ENCODE measurements around the gene PLD3. TPM values are rescaled to one million over a fixed set of nuclear protein-coding genes. Genes with fewer than 3 reads are reported as not detected.

PLD3 gene
- total RNA-seq, 1 donor from 2014 or later, result 227 TPM

DNA sequence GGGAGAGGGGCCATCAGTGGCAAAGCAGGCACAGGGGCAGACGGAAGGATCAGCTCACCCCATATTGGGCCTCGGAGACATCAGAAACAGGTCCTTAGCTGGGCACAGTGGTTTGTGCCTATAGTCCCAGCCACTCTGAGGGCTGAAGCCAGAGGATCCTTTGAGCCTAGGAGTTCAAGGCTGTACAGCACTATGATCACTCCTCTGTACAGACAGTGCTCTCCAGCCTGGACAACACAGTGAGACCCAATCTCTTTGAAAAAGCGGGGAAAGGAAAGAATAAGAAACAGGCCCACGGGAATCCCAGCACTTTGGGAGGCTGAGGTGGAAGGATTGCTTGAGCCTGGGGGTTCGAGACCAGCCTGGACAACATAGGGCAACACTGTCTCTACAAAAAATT, 71.3 kb downstream of the PLD3 start:
- H3K9me3 Mint-ChIP-seq (ENCODE audit: unreplicated experiment), result no peaks in the 10 kb centered on the region
- TF ChIP-seq, protein P1, sequence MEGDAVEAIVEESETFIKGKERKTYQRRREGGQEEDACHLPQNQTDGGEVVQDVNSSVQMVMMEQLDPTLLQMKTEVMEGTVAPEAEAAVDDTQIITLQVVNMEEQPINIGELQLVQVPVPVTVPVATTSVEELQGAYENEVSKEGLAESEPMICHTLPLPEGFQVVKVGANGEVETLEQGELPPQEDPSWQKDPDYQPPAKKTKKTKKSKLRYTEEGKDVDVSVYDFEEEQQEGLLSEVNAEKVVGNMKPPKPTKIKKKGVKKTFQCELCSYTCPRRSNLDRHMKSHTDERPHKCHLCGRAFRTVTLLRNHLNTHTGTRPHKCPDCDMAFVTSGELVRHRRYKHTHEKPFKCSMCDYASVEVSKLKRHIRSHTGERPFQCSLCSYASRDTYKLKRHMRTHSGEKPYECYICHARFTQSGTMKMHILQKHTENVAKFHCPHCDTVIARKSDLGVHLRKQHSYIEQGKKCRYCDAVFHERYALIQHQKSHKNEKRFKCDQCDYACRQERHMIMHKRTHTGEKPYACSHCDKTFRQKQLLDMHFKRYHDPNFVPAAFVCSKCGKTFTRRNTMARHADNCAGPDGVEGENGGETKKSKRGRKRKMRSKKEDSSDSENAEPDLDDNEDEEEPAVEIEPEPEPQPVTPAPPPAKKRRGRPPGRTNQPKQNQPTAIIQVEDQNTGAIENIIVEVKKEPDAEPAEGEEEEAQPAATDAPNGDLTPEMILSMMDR (IDR thresholded peaks at IDR 0.05; ENCODE audit: unreplicated experiment), result no peak
- peaks cover 12% of the 10 kb centered on the region for H3K27me3 Mint-ChIP-seq (ENCODE audit: unreplicated experiment)
- H3K36me3 Mint-ChIP-seq (ENCODE audit: low read depth, unreplicated experiment), result peaks cover 10% of the 10 kb centered on the region
- no peak overlapping the region for H3K27ac Mint-ChIP-seq (ENCODE audit: unreplicated experiment)
- peaks cover 53% of the 10 kb centered on the region for H3K4me1 Mint-ChIP-seq (ENCODE audit: unreplicated experiment)
- DNase-seq (ENCODE audit: low spot score), result no peak
- H3K4me3 Mint-ChIP-seq (ENCODE audit: unreplicated experiment), result peak overlapping the region; percentile 40

DNA sequence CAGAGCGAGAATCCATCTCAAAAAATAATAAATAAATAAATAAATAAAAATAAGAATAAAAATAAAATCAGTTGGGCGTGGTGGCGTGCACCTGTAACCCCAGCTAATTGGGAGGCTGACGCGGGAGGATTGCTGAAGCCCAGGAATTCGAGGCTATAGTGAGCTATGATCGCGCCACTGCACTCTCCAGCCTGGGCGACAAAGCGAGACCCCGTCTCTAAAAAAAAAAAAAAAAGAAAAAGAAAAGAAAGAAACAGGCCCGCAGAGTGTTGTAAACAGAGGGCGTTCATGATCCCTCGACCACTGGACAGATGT, 71.9 kb downstream of the PLD3 start:
- Mint-ChIP-seq H3K4me1 (ENCODE audit: unreplicated experiment) (peaks cover 50% of the 10 kb centered on the region), H3K4me3 (ENCODE audit: unreplicated experiment) (no peak overlapping the region), H3K9me3 (ENCODE audit: unreplicated experiment) (no peaks in the 10 kb centered on the region), H3K36me3 (ENCODE audit: low read depth, unreplicated experiment) (peaks cover 10% of the 10 kb centered on the region), H3K27ac (ENCODE audit: unreplicated experiment) (no peak overlapping the region), H3K27me3 (ENCODE audit: unreplicated experiment) (peaks cover 15% of the 10 kb centered on the region)
- TF ChIP-seq, protein P1 (IDR thresholded peaks at IDR 0.05; ENCODE audit: unreplicated experiment), result no peak
- DNase-seq (ENCODE audit: low spot score), result no peak

DNA sequence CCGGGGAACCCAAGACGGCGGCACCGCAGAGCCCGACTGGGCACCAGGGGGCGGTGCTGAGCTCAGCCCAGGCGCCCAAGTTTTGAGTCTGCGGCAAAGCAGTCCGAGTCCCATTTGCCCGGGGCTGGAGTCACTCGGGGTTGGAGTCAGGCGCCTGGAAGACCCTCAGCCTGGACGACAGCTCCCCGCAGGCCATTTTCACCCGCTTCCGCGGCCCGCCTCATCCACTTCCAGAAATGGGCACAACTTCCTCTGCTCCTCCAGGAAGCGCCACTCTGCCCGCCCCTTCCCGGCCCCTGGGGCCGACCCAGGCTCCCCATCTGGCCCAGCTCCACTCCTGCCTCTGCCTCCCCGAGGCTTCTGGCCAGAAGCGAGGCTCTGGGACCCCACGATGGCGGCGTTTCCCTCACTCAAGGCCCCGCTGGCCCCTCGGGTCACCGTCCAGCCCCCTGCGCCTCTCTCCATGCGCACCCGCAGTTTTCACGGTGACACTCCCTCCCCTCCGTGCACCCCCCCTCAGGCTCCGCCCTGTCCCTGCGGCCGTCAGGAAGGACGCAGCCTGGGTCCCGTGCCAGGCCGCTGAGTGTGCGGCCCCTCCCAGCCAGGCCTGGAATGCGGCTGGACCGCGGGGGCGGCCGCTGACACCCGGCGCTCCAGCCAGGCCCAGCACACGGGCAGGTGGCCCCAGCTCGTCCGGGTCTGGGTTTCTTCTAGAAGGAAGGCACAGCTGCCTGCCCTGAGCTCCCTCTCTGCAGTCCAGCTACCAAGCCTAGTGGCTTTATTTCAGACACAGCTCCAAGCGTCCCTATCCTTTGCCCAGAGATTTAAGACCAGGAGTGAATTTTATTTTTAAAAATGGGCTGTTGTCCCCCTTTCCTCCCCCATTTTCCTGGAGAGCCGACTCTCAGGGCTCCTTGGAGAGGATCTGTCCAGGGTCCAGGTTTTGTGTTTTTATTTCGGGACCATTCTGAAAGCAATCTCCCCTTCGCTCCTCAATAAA, 72.6 kb downstream of the PLD3 start:
- Mint-ChIP-seq H3K27ac (ENCODE audit: unreplicated experiment) (peak overlapping the region; percentile 73), H3K4me1 (ENCODE audit: unreplicated experiment) (peaks cover 44% of the 10 kb centered on the region), H3K9me3 (ENCODE audit: unreplicated experiment) (no peaks in the 10 kb centered on the region), H3K4me3 (ENCODE audit: unreplicated experiment) (peak overlapping the region; percentile 68), H3K27me3 (ENCODE audit: unreplicated experiment) (peaks cover 15% of the 10 kb centered on the region), H3K36me3 (ENCODE audit: low read depth, unreplicated experiment) (peaks cover 10% of the 10 kb centered on the region)
- TF ChIP-seq, protein P1 (IDR thresholded peaks at IDR 0.05; ENCODE audit: unreplicated experiment), result peak; percentile 85
- DNase-seq (ENCODE audit: low spot score), result peak; percentile 87

DNA sequence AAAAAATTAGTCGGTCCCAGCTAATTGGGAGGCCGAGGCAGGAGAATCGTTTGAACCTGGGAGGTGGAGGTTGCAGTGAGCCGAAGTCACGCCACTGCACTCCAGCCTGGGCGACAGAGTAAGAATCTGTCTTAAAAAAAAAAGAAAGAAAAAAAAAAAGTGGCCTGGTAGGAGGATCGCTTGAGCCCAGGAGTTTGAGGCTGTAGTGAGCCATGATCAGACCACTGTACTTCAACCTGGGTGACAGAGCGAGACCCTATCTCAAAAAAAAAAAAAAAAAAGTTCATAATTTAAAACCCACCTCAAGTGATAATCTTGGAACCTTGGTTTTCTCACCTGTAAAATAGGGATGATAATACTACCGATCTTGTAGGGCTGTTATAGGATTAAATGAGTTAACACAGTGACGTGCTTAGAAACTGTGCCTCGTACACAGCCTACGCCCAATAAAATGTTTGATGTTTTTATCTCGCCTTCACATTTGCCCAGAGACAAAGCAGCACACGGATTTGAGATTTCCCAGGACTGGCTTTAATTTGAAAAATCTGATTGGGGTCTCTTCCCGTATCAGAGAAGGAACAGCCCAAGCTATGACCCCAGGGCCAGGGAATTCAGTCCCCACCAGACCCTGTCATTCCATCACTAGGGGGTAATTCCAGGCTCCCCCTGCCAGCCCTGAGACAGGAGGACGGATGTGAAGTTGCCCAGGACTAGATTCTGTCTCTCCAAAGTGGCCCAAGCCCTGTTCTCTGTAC, 73.7 kb downstream of the PLD3 start:
- Mint-ChIP-seq H3K27me3 (ENCODE audit: unreplicated experiment) (peaks cover 18% of the 10 kb centered on the region), H3K4me1 (ENCODE audit: unreplicated experiment) (peaks cover 36% of the 10 kb centered on the region), H3K9me3 (ENCODE audit: unreplicated experiment) (no peaks in the 10 kb centered on the region), H3K4me3 (ENCODE audit: unreplicated experiment) (peak overlapping the region; percentile 68), H3K27ac (ENCODE audit: unreplicated experiment) (no peak overlapping the region), H3K36me3 (ENCODE audit: low read depth, unreplicated experiment) (peaks cover 10% of the 10 kb centered on the region)
- TF ChIP-seq, protein P1 (IDR thresholded peaks at IDR 0.05; ENCODE audit: unreplicated experiment), result no peak
- DNase-seq (ENCODE audit: low spot score), result no peak
